Umbilical cord (tissue), 2 donors: Measurements from ENCODE around the gene ZNF787. TPM values are rescaled to one million over a fixed set of nuclear protein-coding genes. Genes with fewer than 3 reads are reported as not detected.

Experiments used
- DNase-seq: peaks from one replicate; pipeline ENCODE4 v3.0.0-alpha.2; 2015; ENCODE audit warnings: low spot score
- total RNA-seq: library from RNA; depleted of rRNA; stranded (reverse); fragments of >200 nt; gene quantifications from one replicate; pipeline ENCODE4 v1.2.3, GENCODE V29; 2014; ENCODE audit warnings: low replicate concordance; ENCODE audit not compliant: insufficient read depth

The ZNF787 gene
- total RNA-seq, 1 donor from 2014 or later: 13.2 TPM

DNA sequence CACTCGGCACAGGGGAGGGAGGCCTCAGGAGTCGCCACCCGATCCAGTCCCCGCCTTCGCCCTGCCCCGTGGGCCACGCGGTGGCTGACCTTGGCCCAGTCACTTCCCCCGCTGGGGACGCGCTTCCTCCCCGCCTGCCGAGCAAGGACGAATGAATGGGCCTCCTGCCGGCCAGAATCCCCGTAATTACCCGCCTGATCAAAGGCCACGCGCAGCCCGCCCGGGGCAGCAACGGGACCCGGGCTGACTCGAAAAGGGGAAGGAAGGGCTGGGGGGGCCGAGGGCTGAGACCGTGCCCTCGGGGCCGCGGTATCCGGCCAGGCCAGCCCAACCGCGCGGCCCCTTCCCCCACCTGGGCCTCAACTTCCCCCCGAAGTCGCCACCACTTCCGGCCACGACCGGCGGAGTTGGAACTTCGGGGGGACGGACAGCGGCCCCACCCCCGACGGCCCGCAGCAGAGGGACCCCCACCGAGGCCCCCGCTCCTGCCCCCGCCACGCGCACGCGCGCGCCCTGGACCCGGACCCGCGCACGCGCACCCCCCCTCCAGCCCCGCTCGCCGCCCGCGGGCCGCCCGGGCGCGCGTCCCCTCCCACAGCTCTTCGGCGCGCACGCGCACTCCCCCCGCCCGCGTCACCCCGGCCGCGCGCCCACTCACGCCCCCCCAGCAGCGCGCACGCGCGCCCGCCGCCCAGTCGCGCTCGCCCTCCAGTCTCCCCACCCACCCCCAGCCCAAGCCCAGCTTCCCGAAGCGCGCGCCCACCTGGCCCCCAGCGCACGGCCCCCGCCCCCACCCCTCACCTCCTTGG, 520 bp downstream of the ZNF787 start:
- peak; percentile 71 for DNase-seq

- no peak for DNase-seq
These were observed 1.1 kb downstream of the ZNF787 start for GRCh38 chr19:56120002-56120370.

GRCh38 chr19:56119582-56119978, 1.5 kb downstream of the ZNF787 start:
- DNase-seq: peak; percentile 79

DNA sequence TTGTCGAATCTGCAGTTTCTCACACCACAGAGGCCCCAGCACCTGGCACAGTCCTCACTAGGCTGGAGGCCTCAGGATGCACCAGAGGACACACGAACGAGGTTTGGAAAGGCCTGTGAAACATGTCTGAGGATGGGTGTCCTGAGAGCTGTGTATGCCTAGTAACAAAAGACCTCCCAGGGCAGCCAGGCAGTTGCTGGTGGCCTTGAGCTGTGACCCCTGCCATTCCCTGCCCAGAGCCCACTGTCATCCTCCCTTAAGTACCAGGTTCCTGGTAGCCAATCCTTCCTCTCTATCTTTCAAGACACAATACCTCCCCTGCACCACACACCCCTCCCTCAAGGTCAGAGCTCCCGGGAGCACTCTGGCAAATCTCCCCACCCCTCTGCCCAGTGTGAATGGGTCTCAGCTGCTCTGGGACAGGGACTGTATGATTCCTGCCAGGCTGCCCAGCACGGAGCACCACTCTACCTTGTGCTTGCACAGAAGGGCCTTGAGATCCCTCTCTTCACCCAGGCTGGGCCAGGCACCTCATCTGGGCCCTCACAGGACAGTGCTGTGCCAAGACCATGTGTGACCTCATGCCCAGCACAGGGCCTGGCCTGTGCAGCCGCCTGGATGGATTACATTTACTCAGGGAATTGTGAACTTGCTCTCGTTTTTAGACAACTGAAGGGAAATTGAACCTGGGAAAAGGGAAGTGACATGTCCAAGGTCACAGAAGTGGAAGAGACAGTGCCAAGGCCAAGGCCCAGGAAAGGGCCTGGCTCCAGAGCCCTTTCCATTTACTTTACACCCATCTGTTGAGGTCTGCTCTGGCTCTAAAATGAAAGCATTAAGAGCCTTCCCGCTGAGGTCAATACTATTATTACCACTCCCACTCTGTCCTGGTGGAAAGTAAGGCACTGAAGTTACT, 2.2 kb downstream of the ZNF787 start:
- DNase-seq: no peak

- DNase-seq: no peak
These were observed 3.2 kb downstream of the ZNF787 start for GRCh38 chr19:56117889-56118288.

GRCh38 chr19:56117376-56117884, 3.7 kb downstream of the ZNF787 start:
- no peak for DNase-seq

DNA sequence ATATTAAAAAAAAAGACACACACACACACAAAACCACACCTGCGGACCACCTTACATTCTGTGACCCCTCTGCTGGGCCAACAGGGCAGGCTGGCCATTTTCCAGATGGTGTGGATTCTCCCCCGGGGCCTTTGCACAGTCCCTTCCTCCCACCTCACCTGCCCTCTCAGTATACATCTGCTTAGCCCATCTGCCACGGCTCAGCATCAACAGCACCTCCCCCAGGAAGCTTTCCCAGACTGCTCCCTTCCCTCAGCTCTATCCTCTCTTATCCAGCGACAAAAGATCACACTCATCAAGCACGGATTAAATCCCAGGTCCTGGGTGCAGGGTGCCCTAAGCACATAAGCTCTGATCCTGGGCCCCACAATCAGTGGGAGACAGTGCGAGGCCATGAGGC, 4.5 kb downstream of the ZNF787 start:
- DNase-seq: no peak

DNA sequence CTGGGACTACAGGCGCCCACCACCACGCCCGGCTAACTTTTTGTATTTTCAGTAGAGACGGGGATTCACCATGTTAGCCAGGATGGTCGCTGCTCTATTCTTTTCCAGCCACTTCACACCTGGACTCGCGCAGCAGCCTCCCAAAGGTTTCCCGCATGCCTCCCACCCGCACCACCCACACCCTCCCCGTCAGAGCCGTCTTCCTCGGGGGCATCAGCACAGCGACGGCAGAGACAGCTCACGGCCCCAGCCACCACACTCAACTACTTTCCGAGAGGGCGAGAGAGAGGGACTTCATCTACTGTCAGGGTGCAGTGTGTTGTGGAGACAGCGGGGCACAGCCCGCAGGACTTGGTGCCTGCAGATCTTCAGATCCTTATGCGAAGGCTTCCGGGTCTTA, 5.6 kb downstream of the ZNF787 start:
- no peak for DNase-seq

GRCh38 chr19:56114778-56115110, 6.4 kb downstream of the ZNF787 start:
- no peak for DNase-seq

DNA sequence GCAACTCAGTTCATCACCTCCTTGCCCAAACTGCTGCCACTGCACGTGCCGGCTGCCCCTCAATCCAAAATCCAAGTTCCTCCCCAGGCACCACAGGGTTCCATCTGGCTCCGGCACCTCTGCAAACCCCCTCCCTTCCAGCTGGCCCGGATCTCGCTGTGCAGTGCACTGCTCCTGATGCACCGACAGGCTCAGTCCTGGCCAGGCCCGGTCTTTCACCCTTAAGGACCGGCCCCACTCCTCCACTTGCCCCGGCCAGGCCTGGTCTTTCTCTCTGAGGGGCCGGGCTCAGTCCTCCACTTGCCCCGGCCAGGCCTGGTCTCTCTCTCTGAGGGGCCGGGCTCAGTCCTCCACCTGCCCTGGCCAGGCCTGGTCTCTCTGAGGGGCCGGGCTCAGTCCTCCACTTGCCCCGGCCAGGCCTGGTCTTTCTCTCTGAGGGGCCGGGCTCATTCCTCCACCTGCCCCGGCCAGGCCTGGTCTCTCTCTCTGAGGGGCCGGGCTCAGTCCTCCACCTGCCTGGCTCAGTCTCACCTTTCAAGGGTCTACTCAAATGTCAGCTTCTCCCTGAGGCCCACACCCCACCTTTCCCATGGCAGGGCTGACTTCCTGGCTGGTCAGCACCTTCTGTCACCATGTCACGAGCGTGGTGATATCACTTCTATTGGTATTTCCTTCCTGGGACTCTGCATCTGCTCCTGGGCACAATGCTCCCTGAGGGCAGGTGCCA, 6.9 kb downstream of the ZNF787 start:
- DNase-seq: no peak

DNA sequence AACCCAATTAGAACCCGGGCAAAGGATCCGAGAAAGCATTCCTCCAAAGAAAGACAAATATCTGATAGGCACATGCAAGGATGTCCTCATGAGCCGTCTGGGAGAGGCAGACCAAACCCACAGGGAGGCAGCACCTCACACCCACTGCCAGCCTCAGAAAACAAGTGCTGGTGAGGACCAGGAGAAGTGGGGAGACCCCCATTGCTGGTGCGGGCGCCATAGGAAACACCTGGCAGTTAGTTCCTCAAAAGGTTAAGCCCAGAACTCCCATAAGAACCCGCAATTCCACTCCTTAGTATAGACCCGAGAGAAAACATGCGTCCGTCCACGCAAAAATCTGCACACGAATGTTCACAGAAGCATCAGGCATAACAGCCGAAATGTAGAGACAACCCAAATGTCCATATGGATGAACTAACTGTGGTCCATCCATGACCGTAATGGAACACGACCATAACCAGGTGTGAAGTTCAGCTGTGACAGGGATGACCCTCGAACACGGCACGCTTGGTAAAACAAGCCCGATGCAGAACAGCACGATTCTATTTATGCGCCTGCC, 7.9 kb downstream of the ZNF787 start:
- no peak for DNase-seq

- no peak for DNase-seq
These were observed 8.8 kb downstream of the ZNF787 start for GRCh38 chr19:56112313-56112709.

- DNase-seq: no peak
These were observed 9.3 kb downstream of the ZNF787 start for GRCh38 chr19:56111601-56112312.

DNA sequence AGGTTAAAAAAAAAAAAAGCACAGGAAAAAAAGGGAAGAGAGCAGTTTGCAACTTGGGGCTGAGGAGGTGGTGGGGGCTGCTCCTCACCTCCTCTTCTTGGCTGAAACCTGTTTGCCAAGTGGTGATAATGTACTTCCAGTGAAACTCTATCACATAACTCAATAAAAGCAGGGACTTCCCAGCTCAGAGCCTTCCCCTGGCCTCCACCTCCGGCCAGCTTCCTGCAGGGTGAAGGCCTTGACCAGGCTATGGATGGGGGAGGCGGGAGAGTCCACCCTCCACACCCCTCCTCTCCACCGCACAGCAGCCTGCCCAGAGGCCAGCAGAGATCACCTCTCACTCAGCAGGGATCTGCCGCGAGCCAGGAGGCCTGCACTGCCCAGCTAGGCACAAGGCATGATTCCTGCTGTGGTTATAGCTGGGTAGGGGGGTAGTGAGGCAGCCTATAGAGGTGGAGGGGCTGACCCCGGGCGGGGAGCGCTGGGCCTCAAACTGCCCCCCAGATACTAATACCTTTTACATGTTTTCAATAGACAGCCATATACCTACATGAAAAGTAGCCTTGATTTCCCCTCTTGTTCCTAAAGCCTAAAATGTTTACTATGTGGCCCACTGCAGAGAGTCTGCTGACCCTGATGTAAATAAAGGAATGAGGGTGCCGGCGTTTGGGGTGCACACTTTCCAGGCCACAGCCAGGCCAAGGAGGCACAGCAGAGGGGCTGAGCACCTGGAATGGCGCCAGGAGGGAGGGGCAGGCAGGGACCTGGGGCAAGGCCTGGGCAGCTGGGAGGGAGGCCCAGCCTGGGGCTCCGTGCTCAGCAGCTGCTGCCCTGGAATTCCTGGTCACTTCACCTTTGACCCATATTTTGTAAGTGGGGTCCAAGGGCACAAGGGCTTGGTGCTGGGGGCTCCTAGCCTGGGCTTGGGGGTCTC, 10.3 kb downstream of the ZNF787 start:
- DNase-seq: peak; percentile 59

- DNase-seq: peak; percentile 59
These were observed 11.9 kb downstream of the ZNF787 start for GRCh38 chr19:56109226-56109625.

DNA sequence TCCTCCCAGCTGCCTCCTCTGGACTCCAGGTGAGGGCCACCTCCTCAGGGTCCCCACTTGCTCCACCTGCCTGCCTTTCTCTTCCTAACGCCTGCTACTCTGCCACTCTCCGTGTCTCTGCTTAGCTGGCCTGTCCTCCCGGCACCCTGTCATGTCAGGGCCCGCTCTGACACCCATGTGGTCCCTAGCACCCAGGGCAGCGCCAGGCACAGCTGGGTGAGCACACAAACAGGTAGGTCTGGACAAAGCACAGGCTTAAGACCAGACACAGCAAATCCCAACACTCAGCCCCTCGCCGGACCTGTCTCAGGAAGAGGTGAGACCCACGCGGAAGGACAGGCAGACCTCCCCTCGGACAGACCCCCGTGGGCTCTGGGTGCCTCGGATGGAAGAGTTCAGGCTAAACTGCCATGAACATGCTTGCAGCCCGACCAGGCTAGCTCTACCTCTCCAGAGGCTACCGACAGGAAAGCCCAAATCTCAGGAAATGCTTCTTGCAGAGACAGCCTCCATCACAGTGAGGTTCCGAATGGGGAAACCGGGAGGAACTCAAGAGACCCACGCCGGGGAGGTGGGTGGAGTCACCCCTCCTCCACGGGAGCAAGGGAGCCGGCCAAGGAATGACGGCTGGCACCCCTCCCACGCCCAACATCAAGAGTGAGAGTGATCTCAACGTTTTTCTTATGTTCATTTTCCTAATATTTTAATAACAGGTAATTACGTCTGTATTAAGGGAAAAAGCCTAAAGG, 12.5 kb downstream of the ZNF787 start:
- DNase-seq: peak; percentile 72

DNA sequence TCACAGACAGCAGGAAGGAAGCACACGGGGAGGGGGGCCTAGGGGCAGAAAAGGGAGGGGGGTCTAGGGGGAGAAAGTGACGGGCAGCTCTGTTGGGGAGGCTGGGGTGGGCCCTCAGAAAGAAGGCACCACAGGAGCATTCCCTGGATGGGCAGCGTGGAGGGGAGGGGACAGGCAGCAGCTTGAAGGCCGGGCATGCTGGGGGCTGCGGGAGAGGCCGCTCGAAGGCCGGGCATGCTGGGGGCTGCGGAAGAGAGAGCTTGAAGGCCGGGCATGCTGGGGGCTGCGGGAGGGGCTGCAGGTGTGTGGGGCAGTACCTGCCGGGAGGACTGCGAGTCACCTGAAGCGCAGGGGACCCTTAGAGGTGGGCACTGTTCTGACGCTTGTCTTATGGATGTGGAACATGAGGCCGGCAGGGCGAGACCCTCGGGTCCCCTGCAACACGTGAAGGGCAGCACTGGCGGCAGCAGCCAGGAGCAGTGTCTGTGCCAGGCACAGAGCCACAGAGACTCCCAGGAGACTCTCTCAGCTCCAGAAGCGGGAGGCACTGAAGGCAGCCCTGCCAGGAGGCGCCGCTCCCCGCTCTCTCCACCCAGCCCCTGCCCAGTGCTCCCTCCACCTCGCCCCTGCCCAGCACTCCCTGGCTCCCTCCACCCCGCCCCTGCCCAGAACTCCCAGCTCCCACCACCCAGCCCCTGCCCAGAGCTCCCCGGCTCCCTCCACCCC, 13.3 kb downstream of the ZNF787 start:
- no peak for DNase-seq

DNA sequence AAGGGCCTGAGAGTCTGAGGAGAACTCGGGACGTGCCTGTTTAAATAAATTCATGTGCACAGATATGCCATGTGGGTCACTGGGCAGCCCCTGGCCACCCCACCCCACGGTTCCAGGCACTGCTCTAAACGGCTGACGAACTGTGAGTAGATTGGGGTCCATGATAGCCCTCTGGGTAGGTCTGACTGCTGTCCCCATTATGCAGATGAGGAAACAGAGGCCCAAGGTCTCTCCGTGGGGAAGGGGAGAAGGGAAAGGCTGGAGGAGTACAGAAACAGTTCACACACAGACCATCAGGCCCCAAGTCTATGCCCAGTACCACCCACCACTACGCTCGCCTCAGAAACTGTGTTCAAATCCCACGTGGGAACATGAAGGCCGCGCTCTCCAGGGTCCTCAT, 14.1 kb downstream of the ZNF787 start:
- no peak for DNase-seq
